ENCODE measurements around the gene GPR176. TPM values are rescaled to one million over a fixed set of nuclear protein-coding genes. Genes with fewer than 3 reads are reported as not detected.

Gene GPR176
- total RNA-seq, 1 donor from 2014 or later = 15.9 TPM

GRCh38 chr15:39878406-39878785 is 41.7 kb downstream of the GPR176 start:
- Mint-ChIP-seq H3K27me3 (ENCODE audit: unreplicated experiment) (no peaks in the 10 kb centered on the region), H3K9me3 (ENCODE audit: unreplicated experiment) (no peaks in the 10 kb centered on the region), H3K4me3 (ENCODE audit: unreplicated experiment) (no peak overlapping the region), H3K27ac (ENCODE audit: unreplicated experiment) (no peak overlapping the region), H3K4me1 (ENCODE audit: low read depth, unreplicated experiment) (no peaks in the 10 kb centered on the region), H3K36me3 (ENCODE audit: unreplicated experiment) (no peaks in the 10 kb centered on the region)
- TF ChIP-seq, protein P1, sequence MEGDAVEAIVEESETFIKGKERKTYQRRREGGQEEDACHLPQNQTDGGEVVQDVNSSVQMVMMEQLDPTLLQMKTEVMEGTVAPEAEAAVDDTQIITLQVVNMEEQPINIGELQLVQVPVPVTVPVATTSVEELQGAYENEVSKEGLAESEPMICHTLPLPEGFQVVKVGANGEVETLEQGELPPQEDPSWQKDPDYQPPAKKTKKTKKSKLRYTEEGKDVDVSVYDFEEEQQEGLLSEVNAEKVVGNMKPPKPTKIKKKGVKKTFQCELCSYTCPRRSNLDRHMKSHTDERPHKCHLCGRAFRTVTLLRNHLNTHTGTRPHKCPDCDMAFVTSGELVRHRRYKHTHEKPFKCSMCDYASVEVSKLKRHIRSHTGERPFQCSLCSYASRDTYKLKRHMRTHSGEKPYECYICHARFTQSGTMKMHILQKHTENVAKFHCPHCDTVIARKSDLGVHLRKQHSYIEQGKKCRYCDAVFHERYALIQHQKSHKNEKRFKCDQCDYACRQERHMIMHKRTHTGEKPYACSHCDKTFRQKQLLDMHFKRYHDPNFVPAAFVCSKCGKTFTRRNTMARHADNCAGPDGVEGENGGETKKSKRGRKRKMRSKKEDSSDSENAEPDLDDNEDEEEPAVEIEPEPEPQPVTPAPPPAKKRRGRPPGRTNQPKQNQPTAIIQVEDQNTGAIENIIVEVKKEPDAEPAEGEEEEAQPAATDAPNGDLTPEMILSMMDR (IDR thresholded peaks at IDR 0.05; ENCODE audit: partially characterized antibody, unreplicated experiment) = no peak
- DNase-seq = no peak

- Mint-ChIP-seq H3K4me3 (ENCODE audit: unreplicated experiment) (no peak overlapping the region), H3K36me3 (ENCODE audit: unreplicated experiment) (no peaks in the 10 kb centered on the region), H3K27me3 (ENCODE audit: unreplicated experiment) (no peaks in the 10 kb centered on the region), H3K27ac (ENCODE audit: unreplicated experiment) (no peak overlapping the region), H3K4me1 (ENCODE audit: low read depth, unreplicated experiment) (peaks cover 1% of the 10 kb centered on the region), H3K9me3 (ENCODE audit: unreplicated experiment) (no peaks in the 10 kb centered on the region)
- DNase-seq = peak; percentile 30
- TF ChIP-seq, protein P1 (IDR thresholded peaks at IDR 0.05; ENCODE audit: partially characterized antibody, unreplicated experiment) = peak; percentile 33
Measured at GRCh38 chr15:39874890-39875549, 45.0 kb downstream of the GPR176 start.

- peaks cover 7% of the 10 kb centered on the region for H3K4me1 Mint-ChIP-seq (ENCODE audit: low read depth, unreplicated experiment)
- H3K4me3 Mint-ChIP-seq (ENCODE audit: unreplicated experiment) = no peak overlapping the region
- H3K36me3 Mint-ChIP-seq (ENCODE audit: unreplicated experiment) = no peaks in the 10 kb centered on the region
- DNase-seq = no peak
- peaks cover 4% of the 10 kb centered on the region for H3K9me3 Mint-ChIP-seq (ENCODE audit: unreplicated experiment)
- TF ChIP-seq, protein P1 (IDR thresholded peaks at IDR 0.05; ENCODE audit: partially characterized antibody, unreplicated experiment) = no peak
- H3K27me3 Mint-ChIP-seq (ENCODE audit: unreplicated experiment) = peaks cover 4% of the 10 kb centered on the region
- no peak overlapping the region for H3K27ac Mint-ChIP-seq (ENCODE audit: unreplicated experiment)
Measured at GRCh38 chr15:39873978-39874377, 46.1 kb downstream of the GPR176 start.

- Mint-ChIP-seq H3K4me3 (ENCODE audit: unreplicated experiment) (no peak overlapping the region), H3K27me3 (ENCODE audit: unreplicated experiment) (peaks cover 4% of the 10 kb centered on the region), H3K36me3 (ENCODE audit: unreplicated experiment) (no peaks in the 10 kb centered on the region), H3K27ac (ENCODE audit: unreplicated experiment) (no peak overlapping the region), H3K4me1 (ENCODE audit: low read depth, unreplicated experiment) (peaks cover 7% of the 10 kb centered on the region), H3K9me3 (ENCODE audit: unreplicated experiment) (peaks cover 4% of the 10 kb centered on the region)
- TF ChIP-seq, protein P1 (IDR thresholded peaks at IDR 0.05; ENCODE audit: partially characterized antibody, unreplicated experiment) = no peak
- DNase-seq = no peak
Measured at GRCh38 chr15:39870537-39870936, 49.5 kb downstream of the GPR176 start.

GRCh38 chr15:39869858-39870515 is 50.1 kb downstream of the GPR176 start:
- peak overlapping the region; percentile 20 for H3K27ac Mint-ChIP-seq (ENCODE audit: unreplicated experiment)
- peaks cover 7% of the 10 kb centered on the region for H3K4me1 Mint-ChIP-seq (ENCODE audit: low read depth, unreplicated experiment)
- H3K27me3 Mint-ChIP-seq (ENCODE audit: unreplicated experiment) = peaks cover 4% of the 10 kb centered on the region
- H3K36me3 Mint-ChIP-seq (ENCODE audit: unreplicated experiment) = no peaks in the 10 kb centered on the region
- TF ChIP-seq, protein P1 (IDR thresholded peaks at IDR 0.05; ENCODE audit: partially characterized antibody, unreplicated experiment) = no peak
- H3K9me3 Mint-ChIP-seq (ENCODE audit: unreplicated experiment) = peaks cover 4% of the 10 kb centered on the region
- no peak overlapping the region for H3K4me3 Mint-ChIP-seq (ENCODE audit: unreplicated experiment)
- DNase-seq = no peak

Measured in glutamatergic neuron (in vitro differentiated cells).